Kidney epithelial cell (primary cell): ENCODE data around the gene COL1A1. TPM values are rescaled to one million over a fixed set of nuclear protein-coding genes. Genes with fewer than 3 reads are reported as not detected.
A peak's percentile ranks its signal among the peaks of the same experiment; 100 is the strongest.

Experiments
- DNase-seq: peaks from one replicate; pipeline ENCODE4 v3.0.0-alpha.2; 2010; ENCODE audit warnings: low read depth
- H3K27me3 ChIP-seq: 2 replicates; pipeline ENCODE4 v1.6.0; 2011; ENCODE audit warnings: low read length; ENCODE audit not compliant: control insufficient read depth, insufficient read depth
- H3K36me3 ChIP-seq: 2 replicates; pipeline ENCODE4 v1.5.1; 2011; ENCODE audit warnings: low read length; ENCODE audit not compliant: control insufficient read depth, insufficient read depth
- H3K4me3 ChIP-seq: 2 replicates; pipeline ENCODE4 v1.5.1; 2011; ENCODE audit warnings: low read depth, mild to moderate bottlenecking, control low read depth, low read length
- total RNA-seq: library from RNA; depleted of rRNA; stranded (reverse); fragments of >200 nt; gene quantifications from 2 replicates; pipeline ENCODE4 v1.2.3, GENCODE V29; 2015
- TF ChIP-seq, protein P1 (sequence below): IDR thresholded peaks from 2 replicates; pipeline ENCODE4 v1.5.1; 2011; ENCODE audit warnings: mild to moderate bottlenecking, moderate library complexity, low read length, control low read depth, inconsistent platforms; ENCODE audit not compliant: insufficient read depth, poor library complexity, severe bottlenecking

Gene COL1A1
- total RNA-seq, 1 donor from 2014 or later: 139 TPM

DNA sequence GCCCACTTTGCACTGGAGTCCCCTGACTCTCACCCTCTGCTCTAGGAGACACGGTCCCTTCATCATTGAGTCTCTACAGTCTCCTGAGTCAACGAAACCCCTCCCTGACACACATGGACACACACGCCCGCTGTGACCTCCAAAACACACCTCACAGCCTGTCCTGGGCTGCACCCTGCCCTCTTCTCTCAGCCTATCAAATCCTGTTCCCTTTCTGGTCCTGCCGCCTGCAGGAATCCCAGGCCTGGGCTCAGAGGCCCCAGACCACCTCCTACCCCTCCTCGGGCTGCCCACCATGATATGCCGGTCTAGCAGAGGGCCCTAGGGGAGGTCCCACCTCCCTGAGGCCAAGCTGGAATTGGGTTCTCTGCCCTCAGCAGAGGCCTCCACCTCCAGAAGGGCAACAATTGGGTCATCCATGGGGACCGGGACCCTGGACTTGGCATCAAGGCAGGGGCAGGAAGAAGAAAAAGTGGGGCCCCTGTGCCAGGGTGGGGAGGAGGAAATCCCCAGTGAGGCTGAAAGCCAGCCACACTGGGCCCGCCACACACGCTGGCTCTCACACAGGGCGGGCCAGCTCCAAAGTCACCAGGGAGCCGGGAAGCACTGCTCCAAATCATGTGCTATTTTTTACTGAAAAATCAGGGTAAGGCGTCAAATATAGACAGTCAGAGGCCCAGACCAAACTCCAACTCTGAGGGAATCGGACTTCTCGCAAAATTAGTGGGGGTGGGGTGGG is 54.3 kb downstream of the COL1A1 start:
- DNase-seq: no peak
- TF ChIP-seq, protein P1, sequence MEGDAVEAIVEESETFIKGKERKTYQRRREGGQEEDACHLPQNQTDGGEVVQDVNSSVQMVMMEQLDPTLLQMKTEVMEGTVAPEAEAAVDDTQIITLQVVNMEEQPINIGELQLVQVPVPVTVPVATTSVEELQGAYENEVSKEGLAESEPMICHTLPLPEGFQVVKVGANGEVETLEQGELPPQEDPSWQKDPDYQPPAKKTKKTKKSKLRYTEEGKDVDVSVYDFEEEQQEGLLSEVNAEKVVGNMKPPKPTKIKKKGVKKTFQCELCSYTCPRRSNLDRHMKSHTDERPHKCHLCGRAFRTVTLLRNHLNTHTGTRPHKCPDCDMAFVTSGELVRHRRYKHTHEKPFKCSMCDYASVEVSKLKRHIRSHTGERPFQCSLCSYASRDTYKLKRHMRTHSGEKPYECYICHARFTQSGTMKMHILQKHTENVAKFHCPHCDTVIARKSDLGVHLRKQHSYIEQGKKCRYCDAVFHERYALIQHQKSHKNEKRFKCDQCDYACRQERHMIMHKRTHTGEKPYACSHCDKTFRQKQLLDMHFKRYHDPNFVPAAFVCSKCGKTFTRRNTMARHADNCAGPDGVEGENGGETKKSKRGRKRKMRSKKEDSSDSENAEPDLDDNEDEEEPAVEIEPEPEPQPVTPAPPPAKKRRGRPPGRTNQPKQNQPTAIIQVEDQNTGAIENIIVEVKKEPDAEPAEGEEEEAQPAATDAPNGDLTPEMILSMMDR: no peak
- no peaks in the 10 kb centered on the region for H3K36me3 ChIP-seq
- H3K27me3 ChIP-seq: no peaks in the 10 kb centered on the region
- H3K4me3 ChIP-seq: no peak overlapping the region

DNA sequence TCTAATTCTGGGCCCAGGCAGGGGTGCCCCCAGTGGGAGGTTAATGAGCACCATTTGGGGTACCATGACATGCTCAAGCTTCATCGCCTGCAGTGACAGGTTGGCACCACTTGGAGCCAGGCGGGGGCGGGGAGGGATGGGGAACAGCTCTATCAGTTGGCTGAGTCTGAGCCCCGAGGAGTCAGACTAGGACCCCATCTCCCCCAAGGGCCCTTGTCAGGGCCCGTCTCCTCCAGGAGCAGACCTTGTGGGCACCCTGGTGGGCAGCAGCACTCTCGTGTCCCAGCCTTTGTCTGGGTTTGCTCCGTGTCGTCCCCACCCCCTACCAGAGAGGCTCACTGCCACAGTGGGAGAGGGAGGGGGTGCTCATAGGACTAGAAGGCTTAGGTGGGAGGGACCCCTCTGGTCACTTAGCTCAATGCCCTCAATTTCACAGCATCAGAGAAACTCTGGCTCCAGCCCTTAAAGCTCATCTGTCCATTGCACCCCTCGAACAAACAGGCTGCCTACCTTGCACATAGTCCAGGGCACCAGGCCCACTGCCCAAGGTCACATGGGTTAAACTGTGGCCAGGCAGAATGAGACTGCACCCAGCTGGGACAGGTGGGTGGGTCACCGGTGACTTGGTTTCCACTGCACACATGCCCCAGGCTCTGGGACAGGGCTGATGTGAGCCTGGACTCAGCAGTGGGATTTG is 55.1 kb downstream of the COL1A1 start:
- TF ChIP-seq, protein P1: peak; percentile 1
- H3K4me3 ChIP-seq: no peak overlapping the region
- DNase-seq: no peak

DNA sequence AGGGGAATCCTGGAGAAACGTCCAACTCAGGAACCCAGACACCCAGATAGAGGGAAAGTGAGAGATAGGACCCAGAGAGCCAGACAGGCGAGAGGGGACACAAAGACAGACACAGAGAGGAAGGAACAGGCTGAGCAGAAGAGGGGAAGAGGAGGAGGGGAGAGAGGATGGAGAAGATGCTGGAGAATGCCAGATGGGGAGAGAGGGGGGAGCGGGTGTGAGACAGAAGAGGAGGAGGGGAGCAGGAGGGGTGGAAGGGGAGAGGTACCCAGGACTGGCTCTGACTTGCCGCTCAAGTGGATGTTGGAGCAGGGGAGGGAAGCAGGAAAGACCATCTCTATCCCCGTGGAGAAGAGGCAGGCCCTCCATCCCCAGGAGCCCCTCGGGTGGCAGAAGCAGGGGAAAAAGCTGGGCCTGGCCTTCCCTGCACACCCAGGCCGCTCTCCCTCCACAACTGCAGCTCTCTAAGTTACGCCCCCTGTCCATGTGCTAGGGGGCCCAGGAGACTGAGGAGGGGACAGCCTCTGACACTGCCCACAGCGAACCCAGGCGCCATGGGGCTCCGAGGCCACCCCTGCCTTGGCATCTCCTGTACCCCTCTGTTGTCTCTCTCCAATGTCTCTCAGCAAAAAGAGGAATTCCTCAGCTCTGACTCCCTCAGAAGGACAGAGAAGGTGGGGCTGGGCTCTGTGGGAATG is 55.8 kb downstream of the COL1A1 start:
- DNase-seq: no peak
- Histone ChIP-seq H3K36me3 (peaks cover 4% of the 10 kb centered on the region), H3K27me3 (no peaks in the 10 kb centered on the region), H3K4me3 (no peak overlapping the region)
- TF ChIP-seq, protein P1: no peak

More for the DNA sequence above, 55.1 kb downstream of the COL1A1 start:
- no peaks in the 10 kb centered on the region for H3K36me3 ChIP-seq
- H3K27me3 ChIP-seq: no peaks in the 10 kb centered on the region

DNA sequence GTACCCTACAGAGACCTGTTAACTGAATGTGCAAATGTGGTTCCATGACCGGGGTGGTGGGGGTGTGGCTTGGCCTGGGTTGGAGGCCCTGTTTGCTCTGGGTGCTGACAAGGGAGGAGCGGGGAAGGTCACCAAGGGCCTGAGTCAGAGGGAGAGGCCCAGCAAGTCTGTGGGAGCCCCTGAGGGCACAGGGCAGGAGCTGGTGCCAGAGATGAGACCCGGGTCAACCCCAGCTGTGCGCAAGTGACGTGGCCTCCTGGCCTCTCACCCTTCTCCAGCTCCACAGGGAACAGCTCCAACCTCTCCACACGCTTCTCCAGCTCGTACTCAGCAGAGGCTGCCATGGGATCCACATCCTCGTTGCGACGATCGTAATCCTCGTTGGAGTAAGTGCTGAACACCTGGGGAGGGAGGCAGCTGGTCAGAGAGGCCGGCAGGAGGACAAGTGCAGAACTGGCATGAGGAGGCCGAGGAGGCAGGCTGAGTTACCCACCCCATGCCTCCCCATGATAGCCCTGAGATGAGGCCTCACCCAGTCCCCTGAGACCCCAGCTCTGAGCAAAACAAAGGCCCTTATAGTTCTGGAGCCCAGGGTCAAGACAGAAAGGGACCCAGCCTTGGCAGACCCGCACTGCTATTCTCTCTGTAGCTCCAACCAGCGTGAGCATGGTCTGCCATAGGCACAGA is 56.4 kb downstream of the COL1A1 start:
- TF ChIP-seq, protein P1: no peak
- no peak for DNase-seq
- Histone ChIP-seq H3K4me3 (no peak overlapping the region), H3K36me3 (peaks cover 4% of the 10 kb centered on the region), H3K27me3 (no peaks in the 10 kb centered on the region)

DNA sequence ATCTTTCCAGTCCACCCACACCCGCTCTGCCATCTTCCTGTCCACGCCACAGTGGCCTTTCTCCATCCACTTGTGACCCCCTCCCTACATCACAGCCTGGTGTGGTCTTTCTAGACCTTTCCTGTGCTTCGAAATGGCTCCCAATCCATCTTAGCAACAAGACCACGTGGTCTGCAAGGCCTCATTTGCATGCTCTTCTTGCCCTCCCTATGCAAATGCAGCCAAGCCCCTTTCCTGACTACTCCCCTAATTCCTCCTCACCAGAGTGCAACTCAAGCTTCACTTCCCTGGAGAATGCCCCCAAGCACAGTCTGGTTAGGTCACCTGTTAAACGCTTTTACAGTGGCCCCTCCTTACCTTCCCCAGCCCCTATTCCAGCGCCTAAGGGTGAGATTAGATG is 57.1 kb downstream of the COL1A1 start:
- TF ChIP-seq, protein P1: no peak
- no peak for DNase-seq
- Histone ChIP-seq H3K36me3 (peaks cover 7% of the 10 kb centered on the region), H3K4me3 (no peak overlapping the region), H3K27me3 (no peaks in the 10 kb centered on the region)
